GM12864 (cell line): ENCODE results near the gene SLC24A4.

ENCODE experiments used
- DNase-seq: peaks from one replicate; pipeline ENCODE4 v3.0.0-alpha.2; 2011; ENCODE audit warnings: low read depth
- H3K4me3 ChIP-seq: 2 replicates; pipeline ENCODE4 v1.5.1; 2011; ENCODE audit warnings: mild to moderate bottlenecking, low read depth, low read length, control low read depth
- TF ChIP-seq, protein P1 (sequence below): IDR thresholded peaks from 2 replicates; pipeline ENCODE4 v1.5.1; 2011; ENCODE audit warnings: low read depth, mild to moderate bottlenecking, moderate library complexity, low read length, control low read depth, inconsistent platforms; ENCODE audit errors: missing control alignments

Gene SLC24A4

DNA sequence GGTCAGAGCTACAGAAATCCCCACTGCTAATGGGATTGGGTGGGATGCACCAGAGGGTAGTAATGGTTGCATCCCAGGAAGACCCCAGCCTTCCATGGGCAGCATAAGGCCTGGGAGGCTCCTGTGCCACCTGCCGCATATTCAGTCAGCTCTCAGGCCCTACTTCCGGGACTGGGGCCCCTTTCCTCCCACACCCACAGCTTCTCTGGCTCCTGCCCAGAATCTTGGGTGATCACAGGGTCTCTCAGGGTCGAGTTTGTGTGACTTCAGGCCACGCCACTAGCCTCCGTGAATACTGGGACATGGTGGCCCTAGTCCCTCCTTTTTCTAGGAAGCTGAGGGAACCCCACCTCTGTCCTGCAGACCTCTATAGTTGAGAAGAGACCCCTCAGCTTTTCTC lies 123.8 kb downstream of the SLC24A4 start:
- H3K4me3 ChIP-seq, result no peak overlapping the region
- DNase-seq, result no peak
- TF ChIP-seq, protein P1, sequence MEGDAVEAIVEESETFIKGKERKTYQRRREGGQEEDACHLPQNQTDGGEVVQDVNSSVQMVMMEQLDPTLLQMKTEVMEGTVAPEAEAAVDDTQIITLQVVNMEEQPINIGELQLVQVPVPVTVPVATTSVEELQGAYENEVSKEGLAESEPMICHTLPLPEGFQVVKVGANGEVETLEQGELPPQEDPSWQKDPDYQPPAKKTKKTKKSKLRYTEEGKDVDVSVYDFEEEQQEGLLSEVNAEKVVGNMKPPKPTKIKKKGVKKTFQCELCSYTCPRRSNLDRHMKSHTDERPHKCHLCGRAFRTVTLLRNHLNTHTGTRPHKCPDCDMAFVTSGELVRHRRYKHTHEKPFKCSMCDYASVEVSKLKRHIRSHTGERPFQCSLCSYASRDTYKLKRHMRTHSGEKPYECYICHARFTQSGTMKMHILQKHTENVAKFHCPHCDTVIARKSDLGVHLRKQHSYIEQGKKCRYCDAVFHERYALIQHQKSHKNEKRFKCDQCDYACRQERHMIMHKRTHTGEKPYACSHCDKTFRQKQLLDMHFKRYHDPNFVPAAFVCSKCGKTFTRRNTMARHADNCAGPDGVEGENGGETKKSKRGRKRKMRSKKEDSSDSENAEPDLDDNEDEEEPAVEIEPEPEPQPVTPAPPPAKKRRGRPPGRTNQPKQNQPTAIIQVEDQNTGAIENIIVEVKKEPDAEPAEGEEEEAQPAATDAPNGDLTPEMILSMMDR, result no peak

DNA sequence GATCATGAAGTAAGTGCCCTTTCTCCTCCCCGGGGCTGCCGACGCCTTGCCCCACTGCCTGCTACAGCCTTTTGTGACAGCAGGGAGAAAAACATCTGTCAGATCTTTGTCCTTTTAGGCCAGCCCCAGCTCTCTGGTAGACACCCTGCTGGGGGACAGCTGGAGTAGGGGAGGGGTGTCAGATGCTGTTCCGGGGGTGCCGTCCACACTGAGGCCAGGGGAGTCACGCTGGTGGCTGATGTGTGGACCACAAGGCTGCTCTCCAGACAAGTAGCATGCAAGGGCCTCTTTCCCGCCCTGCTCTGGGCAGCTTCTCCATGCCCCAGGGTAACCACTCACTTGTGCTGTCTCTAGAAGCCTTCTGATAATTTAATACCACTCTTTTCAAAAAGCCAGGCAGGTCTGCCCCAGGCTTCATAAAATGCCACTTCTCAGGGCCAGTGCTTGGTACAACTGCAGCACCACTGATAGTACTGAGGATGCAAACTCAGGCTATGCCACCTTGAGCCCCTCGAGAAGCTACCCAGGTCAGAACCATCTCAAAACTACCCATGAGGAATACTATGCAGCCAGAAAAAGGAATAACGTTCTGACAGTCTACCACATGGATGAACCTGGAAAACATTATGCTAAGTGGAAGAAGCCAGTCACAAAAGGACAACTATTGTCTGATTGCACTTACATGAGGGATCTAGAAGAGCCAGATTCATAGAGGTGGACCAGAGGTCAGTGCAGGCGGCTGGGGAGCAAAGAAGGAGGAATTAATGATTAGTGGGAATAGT lies 124.6 kb downstream of the SLC24A4 start:
- TF ChIP-seq, protein P1, result no peak
- no peak for DNase-seq
- no peak overlapping the region for H3K4me3 ChIP-seq

DNA sequence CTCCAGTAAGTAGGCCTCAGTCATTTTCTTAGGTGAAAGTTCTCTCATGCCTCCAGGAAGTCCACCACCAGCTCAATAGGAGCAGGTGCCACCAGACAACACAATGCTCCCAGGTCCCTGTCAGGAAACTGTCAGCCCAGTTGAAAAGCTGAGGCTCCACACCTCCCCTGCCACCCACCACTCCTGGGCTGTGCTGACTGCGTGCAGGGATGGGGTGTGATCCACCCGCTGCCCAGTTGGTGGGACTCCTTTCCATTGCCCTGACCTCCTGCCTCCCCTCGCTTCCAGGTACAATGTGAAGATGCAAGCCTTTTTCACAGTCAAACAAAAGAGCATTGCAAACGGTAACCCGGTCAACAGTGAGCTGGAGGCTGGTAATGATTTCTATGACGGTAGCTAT lies 125.8 kb downstream of the SLC24A4 start:
- TF ChIP-seq, protein P1, result no peak
- DNase-seq, result no peak
- no peak overlapping the region for H3K4me3 ChIP-seq

DNA sequence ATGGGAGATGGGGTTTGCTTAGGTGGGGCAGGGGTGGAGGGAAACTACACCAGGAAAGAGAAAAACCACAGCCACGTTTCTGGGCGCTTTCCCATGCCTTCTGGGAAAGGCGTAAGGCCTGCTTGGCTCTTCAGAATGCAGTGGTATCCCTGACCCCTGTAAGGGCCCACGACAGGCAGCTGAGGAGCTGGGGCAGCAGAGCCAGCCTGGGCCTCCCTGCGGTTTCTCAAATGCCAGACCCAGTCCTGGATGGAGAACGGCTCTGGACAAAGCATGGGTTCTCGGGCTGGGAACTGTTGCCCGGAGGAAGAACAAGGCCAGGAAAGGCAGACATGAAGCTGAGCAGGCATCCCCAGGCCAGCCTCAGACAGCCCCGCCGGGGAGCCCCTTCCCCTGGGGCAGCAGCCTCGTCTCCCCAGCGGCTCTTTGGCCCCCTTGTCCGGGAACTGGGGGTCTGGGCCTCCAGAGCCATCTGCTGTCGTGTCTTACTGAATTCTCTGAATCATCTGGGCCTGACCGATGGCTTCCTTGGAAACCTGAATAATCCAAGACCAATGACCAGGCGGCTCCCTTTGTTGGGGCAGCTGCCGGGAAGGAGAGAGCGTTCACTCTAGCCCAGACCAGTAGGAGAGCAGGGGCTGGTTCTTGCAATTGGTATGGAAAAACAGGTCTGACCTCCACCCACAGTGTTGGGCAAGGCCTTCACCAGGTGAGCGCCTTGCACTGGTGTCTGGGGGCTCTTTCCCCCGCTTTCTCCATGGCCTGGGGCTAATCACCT lies 126.6 kb downstream of the SLC24A4 start:
- H3K4me3 ChIP-seq, result no peak overlapping the region
- no peak for DNase-seq
- TF ChIP-seq, protein P1, result no peak

DNA sequence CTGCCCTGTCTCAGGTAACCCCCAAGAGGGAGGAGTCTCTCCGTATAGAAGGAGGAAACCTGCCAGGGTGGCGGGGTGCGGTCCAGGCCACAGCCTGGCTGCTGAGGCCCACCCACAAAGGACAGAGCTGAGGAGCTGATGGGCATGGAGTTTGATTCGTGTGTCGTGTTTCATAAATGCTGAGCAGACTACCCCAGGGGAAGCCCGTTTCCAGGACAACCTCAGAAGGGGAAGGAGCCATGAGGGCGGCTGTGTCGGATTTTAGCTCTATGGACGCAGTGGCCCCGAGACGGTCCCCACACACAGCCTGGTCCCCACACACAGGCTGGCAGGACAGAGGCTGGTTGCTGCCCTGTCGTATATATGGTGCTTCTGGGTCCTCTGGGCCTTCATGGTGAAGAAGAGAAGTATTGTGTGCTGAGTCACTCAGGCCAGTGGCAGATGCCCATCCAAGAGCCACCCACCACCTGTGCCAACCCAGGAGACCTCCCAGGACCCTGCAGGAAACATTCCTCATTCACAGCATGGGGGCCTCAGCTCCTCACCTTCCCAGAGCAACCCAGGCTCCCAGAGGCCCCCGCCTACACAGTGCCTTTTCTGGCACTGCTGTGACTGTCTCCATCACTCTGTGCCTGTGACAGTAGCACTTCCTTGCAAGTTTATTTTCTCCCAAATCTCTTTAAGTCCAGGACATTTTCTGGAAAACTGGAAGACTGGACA lies 127.5 kb downstream of the SLC24A4 start:
- no peak overlapping the region for H3K4me3 ChIP-seq
- no peak for DNase-seq
- TF ChIP-seq, protein P1, result no peak

DNA sequence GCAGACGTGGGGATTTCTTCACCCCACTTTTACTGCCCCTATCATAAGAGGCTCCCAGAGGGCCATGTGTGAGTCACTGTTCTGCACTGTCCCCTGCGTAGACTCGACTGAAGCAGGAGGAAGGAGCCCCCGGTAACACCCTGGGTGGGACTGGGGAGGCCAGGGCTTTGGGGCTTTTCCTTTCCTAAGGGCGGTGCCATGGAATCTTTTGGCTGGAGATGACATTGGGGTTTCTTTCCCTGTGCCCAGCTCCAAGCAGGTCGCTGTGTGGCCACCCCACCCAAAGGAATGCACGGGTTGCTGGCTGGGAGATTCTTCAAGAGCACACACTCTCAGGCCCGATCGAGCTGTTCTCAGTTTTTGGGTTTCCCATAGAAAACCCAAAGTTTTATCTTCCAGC lies 128.3 kb downstream of the SLC24A4 start:
- TF ChIP-seq, protein P1, result no peak
- H3K4me3 ChIP-seq, result no peak overlapping the region
- no peak for DNase-seq
